NCI-H187 (cell line): ENCODE data around the gene FILIP1L.

Source experiments
- DNase-seq, 2 experiments: peaks; one replicate each; lab custom pipeline; 2025; lab: John Stamatoyannopoulos, UW

The FILIP1L gene

DNA sequence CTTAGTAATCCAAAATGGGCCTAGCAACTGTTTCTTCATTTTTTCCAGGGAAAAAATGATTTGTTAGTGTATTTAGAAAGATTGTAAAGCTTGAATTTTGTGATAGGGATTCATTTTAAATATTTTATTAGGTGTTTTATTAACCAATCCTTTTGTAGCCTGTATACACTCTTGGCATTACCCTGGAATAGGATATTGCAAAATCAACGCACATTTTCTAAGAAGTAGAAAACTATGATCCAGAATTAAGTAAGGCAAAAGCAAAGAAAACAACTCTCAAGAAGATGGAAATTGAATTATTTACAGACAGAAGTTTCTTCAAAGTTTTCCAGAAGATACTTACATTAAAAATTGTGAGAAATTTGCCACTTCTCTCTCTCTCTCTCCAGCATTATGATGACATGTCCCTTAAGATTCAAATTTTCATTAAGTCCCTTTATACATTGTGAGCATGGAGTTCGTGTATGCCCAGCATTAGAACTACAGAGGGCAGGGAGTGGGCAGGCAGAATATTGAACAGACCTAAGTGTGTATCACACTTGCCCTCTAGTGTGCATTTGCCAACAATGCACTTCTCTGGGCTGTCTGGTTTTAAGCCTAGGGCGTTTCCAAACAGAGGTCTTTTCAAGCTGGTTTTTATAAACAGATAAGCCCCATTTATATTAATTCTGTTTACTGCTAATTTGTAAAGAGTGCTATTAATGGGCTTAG lies 325.1 kb downstream of the FILIP1L start:
- no peak for DNase-seq
